Stimulated activated CD8-positive, alpha-beta memory T cell treated with anti-CD3 and anti-CD28 coated beads, Interleukin-4, amount 100 ng/mL, for 48 hours (primary cell): ENCODE data around the gene EYS.

Source experiments
- DNase-seq: peaks from one replicate; pipeline ENCODE4 v3.0.0-alpha.2; 2020

The EYS gene

DNA sequence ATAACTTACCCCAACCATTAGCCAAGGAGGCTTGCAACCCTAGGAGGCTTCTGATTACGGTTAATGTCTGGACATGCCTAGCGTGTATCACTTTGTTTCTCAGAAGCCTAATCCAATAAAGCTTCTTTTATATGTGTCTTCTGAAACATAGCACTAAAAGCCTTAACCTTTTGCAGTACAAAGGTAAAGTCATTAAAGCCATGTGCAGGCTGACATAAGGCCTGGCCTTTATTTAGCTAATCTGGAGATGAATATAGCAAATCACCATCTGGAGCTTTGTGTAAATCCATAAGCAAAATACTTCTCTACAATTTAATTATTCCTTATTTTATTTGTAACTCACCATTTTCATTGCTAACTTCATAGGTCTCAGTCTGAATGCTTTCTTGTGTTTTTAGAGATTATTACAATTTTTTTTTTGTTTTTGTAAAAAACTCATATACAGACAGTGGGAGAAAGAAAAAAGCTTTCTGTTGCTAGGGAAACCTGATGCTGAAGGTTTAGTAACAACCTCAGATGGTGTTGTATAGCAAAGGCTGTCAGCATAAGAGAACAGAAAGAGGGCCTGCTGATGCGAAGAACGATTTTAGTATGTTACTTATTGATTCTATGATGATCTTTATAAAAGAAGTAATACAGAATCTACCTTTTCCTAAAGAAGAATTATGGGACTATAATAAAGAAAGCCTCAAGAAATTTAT, at the start of gene EYS:
Gene EYS (minus strand): TSS at position 101 of the 701 bp plus-strand sequence. CDS start 211,816 bp downstream, outside the sequence.
- no peak for DNase-seq

- no peak for DNase-seq
These were observed 39.3 kb upstream of the EYS start for GRCh38 chr6:65746302-65746701.

DNA sequence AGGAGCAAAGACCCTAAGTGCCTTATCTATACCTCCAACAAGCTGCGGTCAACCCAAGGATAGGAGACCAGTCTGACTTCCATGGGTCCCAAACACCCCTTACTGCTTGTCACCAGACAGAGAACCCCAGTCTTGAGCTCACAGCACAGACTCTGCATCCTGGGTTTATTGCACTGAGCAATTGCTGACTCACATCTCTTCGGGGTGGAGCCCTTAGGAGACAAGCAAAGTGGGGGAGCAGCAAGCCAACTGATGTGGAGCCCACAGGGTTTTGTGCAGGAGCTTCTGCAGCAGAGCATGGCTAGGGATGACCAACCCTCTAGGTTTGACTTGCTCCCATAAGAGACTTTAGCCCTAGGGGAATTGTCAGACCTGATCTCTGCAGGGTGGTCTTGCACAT, 38.6 kb upstream of the EYS start:
- DNase-seq, result no peak

- DNase-seq, result no peak
These were observed 22.0 kb upstream of the EYS start for GRCh38 chr6:65728879-65729479.

DNA sequence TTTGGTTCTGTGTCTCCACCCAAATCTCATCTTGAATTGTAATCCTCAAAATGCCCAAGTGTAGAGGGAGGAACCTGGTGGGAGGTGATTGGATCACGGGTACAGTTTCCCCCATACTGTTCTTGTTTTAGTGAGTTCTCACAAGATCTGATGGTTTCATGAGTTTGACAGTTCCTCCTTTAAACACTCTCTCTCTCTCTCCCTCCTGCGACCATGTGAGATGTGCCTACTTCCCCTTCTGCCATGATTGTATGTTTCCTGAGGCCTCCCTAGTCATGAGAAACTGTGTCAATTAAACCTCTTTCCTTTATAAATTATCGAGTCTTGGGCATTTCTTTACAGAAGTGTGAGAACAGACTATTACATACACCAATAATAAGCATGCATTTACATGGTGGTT, 12.1 kb upstream of the EYS start:
- no peak for DNase-seq

DNA sequence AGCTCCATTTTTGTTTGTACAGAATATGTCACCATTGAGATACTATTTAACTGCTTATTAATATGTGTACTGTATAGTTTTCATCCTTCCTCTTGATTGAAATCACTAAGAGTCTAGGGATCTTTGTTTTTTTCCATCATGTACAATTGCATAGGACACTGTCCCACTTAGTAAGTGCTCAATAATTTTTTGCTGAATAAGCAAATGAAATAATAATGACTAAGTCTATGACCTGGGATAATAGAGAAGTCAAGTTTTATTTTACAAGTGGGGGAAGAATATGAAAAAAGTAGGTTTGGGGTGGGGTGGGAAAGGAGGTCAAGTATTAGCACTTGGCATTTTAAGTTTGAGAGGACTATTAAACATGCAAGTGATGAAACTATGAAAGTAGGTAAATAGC, 4.5 kb upstream of the EYS start:
- no peak for DNase-seq

DNA sequence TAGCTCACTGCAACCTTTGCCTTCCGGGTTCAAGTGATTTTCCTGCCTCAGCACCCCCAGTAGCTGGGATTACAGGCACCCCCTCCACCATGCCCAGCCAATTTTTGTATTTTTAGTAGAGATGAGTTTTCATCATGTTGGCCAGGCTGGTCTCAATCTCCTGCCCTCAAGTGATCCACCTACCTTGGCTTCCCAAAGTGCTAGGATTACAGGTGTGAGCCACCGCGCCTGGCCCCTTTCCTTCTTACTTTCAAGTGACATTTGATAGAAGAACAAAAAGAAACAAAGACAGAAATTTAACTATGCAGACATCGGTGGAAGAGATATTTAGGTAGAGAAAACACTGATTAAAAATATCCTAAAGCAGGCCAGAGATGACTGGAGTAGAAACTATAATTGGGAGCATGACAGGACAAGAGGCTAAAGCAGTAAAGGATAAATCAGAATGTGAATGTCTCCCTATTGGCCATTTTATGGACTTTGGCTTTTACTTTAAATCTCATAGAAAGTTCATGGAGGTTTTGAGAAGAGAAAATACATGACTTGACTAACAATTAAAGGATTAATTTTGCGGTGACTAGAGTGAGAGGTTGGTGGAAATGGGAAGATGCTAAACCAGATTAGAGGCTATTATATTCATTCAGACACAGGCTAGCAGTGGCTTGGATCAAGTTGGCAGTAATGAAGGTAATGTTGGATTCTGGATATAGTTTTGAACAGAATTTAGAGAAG, 2.2 kb upstream of the EYS start:
- DNase-seq, result no peak

- no peak for DNase-seq
These were observed 1.1 kb upstream of the EYS start for GRCh38 chr6:65708162-65708561.

DNA sequence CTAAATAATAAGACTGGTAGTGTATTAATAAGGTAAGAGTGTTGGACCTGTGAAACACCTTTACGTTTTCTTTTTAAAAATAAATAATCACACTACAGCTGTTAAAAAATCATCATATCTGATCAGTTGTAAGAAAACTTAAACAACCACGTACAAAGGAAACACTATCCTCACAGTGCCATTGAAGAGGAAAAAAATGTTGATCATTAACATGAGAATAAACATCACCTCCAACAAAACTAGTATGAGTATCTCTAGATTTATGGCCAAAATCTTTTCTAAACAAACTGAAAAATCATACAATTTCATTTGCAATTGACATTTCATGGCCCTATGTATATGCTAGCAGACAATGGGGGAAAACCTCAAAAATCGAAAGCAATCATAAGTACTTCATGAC, 590 bp downstream of the EYS start:
- DNase-seq, result no peak

DNA sequence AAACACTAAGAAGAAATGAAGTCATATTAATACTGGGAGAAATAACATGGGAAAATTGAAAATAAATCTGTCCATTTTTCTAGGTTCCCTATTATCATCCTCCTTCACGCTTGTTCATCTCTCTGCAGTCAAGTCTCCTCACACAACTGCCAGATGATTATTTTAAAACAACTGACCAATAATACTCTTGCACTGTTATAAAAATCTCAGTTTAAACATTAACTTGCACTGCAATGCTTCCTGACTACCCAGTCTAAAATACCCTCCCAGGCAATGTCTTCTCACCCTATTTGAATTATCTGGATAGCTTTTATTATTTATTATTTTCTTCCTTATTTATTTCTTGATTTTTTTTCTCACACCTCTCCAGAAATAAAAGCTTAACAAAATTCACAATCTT, 5.7 kb downstream of the EYS start:
- no peak for DNase-seq

- DNase-seq, result no peak
These were observed 6.5 kb downstream of the EYS start for GRCh38 chr6:65700561-65700960.

GRCh38 chr6:65692109-65692508, 14.9 kb downstream of the EYS start:
- DNase-seq, result no peak

- DNase-seq, result no peak
These were observed 26.8 kb downstream of the EYS start for GRCh38 chr6:65680232-65680631.

- DNase-seq, result no peak
These were observed 35.1 kb downstream of the EYS start for GRCh38 chr6:65671922-65672321.

DNA sequence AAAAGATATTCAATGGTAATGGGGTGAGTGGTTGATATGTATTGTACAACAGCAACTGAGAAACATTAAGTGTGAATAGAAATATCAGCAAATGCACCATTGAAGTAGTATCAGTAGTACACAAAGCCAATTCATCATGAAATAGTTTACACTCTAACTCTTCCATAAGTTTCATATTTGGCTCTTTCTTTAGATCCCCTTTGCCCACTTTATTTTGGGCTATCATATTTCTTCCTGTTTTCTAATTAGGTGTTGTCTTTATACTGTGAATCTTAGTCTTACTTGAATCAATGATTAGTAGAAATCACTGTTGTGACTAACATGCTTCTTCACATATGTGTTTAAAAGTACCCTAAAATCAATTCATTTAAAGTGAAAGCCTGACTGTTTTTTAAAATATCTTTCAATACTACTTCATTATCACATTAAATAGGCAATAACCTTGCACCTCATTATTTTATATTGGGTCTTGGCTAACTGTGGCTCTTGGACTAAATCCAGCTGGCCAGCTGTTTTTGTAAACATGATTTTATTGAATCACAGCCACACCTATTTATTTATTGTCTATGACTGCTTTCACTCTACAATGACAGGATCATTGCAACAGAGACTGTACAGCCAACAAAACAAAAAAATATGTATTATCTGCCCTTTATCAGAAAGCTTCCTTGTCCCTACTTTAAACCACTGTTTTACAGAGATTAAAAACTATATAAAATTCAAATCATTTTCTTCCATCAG, 38.9 kb downstream of the EYS start:
- DNase-seq, result no peak

- DNase-seq, result no peak
These were observed 56.9 kb downstream of the EYS start for GRCh38 chr6:65650086-65650485.

GRCh38 chr6:65649392-65649791, 57.6 kb downstream of the EYS start:
- DNase-seq, result no peak

DNA sequence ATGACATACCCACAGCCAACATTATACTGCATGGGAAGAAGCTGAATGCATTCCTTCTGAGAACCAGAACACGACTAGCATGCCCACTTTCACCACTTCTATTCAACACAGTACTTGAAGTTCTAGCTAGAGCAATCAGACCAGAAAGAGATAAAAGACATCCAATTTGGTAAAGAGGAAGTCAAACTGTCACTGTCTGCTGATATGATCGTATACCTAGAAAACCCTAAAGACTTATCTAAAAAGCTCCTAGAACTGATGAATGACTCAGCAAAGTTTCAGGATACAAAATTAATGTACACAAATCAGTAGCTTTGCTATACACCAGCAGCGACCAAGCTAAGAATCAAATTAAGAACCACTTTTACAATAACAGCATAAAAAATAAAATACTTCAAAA, 60.5 kb downstream of the EYS start:
- no peak for DNase-seq

- DNase-seq, result no peak
These were observed 64.2 kb downstream of the EYS start for GRCh38 chr6:65642776-65643175.

- no peak for DNase-seq
These were observed 68.8 kb downstream of the EYS start for GRCh38 chr6:65638047-65638831.

GRCh38 chr6:65637289-65638046, 69.6 kb downstream of the EYS start:
- no peak for DNase-seq

DNA sequence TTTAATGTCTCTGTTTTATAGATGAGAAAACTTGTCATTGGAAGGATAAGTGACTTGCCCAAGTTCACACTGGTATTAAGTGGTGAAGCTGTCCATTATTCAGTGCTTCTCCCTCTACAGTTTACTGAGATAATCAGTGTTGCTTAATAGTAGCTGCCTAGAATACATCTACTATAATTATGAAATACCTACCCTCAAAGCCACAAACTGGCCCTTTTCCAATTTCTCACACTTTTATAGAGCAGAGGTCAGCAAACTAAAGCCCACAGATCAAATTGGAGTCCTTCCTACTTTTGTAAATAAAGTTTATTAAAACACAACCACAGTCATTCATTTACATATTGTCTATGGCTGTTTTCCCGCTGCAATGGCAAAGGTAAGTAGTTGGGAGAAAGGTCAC, 73.5 kb downstream of the EYS start:
- no peak for DNase-seq
